GM06990 (cell line): Measurements from ENCODE around the gene SGPP2.
A peak's percentile ranks its signal among the peaks of the same experiment; 100 is the strongest.
"Not testable (repeated sequence)": the region's sequence is repeated elsewhere in the genome, so short reads cannot be mapped to it uniquely, and the experiment has no call there.

Experiments used
- DNase-seq: peaks from one replicate; pipeline ENCODE4 v3.0.0-alpha.2; 2011; ENCODE audit not compliant: insufficient read length; ENCODE audit errors: extremely low read depth
- H3K27me3 ChIP-seq: replicated peaks from 2 replicates; pipeline ENCODE4 v1.6.0; 2011; ENCODE audit warnings: low read length; ENCODE audit not compliant: control insufficient read depth, insufficient read depth
- H3K36me3 ChIP-seq: 2 replicates; pipeline ENCODE4 v1.5.1; 2011; ENCODE audit warnings: low read length; ENCODE audit not compliant: control insufficient read depth, insufficient read depth
- H3K4me3 ChIP-seq: replicated peaks from 2 replicates; pipeline ENCODE4 v1.5.1; 2011; ENCODE audit warnings: low read depth, mild to moderate bottlenecking, control low read depth, low read length
- TF ChIP-seq, protein P1 (sequence below): IDR thresholded peaks from 2 replicates; pipeline ENCODE4 v1.5.1; 2011; ENCODE audit warnings: low read length, control low read depth, mild to moderate bottlenecking, inconsistent platforms; ENCODE audit not compliant: insufficient read depth, poor library complexity, severe bottlenecking

The SGPP2 gene

DNA sequence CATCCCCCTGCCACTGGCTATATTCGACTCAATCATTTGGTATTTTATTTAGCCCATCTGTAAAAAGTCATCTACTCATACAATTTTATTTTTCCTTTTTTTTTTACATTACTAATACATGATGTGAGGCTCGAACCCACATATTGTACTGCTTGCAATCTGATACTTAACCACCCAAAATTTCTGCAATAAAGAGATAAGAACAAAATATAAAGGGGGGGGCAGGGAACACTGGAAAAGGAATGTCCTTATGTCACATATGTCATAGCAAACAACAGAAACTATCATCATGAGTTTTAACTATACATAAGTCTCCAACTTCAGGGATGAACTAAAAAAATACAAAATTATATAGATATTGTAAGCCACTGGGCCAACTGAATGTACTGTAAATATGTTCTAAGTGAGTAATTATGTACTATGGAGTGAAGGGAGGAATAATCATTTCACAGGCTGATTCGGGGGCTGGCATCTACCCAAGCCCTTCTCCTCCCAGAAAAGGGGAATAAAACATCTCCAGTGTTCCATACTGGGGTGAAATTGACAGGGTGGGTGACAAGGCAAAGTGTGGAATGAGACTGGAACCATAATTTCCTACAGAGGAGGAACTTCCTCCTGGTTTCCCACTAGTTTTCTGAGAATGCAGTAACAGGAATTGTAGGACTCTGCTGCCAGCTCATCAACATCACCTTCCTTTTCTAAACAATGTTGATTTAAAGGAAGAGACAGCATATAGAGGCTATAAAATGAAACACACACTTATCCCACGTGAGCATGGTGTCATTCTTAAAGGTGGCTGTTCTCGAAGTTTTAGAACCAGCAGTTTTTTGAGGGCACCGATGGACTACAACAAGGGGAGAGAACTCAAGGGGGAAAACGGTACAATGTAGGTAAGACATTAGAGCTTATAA is 152.1 kb downstream of the SGPP2 start:
- Histone ChIP-seq H3K27me3 (no peaks in the 10 kb centered on the region), H3K4me3 (no peak overlapping the region), H3K36me3 (peaks cover 6% of the 10 kb centered on the region)
- TF ChIP-seq, protein P1, sequence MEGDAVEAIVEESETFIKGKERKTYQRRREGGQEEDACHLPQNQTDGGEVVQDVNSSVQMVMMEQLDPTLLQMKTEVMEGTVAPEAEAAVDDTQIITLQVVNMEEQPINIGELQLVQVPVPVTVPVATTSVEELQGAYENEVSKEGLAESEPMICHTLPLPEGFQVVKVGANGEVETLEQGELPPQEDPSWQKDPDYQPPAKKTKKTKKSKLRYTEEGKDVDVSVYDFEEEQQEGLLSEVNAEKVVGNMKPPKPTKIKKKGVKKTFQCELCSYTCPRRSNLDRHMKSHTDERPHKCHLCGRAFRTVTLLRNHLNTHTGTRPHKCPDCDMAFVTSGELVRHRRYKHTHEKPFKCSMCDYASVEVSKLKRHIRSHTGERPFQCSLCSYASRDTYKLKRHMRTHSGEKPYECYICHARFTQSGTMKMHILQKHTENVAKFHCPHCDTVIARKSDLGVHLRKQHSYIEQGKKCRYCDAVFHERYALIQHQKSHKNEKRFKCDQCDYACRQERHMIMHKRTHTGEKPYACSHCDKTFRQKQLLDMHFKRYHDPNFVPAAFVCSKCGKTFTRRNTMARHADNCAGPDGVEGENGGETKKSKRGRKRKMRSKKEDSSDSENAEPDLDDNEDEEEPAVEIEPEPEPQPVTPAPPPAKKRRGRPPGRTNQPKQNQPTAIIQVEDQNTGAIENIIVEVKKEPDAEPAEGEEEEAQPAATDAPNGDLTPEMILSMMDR = no peak
- no peak for DNase-seq

DNA sequence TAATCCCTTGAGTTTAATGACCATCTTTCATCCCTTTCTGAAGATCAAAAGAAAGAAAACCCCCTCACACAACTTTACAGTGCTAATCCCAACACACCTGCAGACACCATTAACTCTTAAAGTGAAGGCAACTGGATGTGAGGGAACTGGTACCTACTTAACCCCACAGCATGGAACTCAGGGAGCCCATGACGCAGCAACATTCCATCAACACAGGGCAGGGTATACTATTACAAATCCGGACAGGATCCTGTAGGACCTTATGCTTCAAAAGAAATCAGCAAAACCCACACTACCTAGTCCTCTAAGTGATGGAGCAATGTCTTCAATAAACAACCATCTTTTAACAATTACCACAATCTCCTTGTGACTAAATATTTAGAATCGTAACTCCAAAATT is 153.0 kb downstream of the SGPP2 start:
- DNase-seq = no peak
- no peaks in the 10 kb centered on the region for H3K27me3 ChIP-seq
- TF ChIP-seq, protein P1 = no peak
- no peak overlapping the region for H3K4me3 ChIP-seq
- peaks cover 2% of the 10 kb centered on the region for H3K36me3 ChIP-seq

DNA sequence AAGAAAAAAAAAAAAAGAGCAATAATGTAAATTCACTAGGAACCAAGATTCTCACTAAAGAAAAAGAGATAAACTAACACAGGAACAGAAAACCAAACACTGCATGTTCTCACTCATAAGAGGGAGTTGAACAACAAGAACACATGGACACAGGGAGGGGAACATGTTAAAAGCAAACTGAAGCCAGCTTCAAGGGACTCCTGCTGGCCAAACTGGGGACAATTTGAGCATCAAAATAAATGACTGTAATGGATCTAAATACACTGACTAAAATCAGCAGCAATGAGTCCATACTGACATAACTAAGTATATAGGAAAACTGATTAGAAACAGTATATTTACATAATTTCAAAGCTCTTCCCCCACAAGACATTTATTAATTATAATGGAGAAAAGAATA is 158.6 kb downstream of the SGPP2 start:
- TF ChIP-seq, protein P1 = peak; percentile 35
- Histone ChIP-seq H3K36me3 (peaks cover 2% of the 10 kb centered on the region; the same call in 1 of the 2 replicates), H3K27me3 (no peaks in the 10 kb centered on the region), H3K4me3 (no peak overlapping the region)
- no peak for DNase-seq

DNA sequence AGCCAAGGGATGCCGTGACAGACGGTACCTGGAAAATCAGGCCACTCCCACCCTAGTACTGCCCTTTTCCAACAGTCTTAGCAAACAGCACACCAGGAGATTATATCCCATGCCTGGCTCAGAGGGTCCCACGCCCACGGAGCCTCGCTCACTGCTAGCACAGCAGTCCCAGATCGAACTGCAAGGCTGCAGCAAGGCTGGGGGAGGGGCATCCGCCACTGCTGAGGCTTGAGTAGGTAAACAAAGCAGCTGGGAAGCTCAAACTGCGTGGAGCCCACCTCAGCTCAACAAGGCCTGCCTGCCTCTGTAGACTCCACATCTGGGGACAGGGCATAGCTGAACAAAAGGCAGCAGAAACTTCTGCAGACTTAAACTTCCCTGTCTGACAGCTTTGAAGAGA is 160.2 kb downstream of the SGPP2 start:
- not testable (repeated sequence) for H3K4me3 ChIP-seq, H3K36me3 ChIP-seq, DNase-seq, H3K27me3 ChIP-seq

DNA sequence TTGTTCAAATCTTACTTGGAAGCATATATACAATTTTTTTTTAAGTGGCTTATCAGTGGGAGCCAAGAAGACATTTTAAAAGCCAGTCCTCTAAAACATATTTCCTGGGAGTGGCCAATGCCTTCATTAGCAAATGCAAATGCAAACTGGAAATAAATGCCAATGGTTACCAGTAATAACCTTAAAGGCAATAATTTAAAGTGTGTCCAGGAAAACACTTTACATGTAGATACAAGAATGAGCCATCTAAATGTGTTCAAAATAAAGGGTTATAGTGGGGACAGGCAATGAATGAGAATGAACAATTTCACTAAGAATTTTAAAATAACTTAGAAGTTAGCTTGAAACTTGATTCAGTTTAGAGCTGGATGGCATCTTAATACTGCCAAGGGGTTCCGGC is 167.3 kb downstream of the SGPP2 start:
- TF ChIP-seq, protein P1 = no peak
- H3K36me3 ChIP-seq = peaks cover 2% of the 10 kb centered on the region

DNA sequence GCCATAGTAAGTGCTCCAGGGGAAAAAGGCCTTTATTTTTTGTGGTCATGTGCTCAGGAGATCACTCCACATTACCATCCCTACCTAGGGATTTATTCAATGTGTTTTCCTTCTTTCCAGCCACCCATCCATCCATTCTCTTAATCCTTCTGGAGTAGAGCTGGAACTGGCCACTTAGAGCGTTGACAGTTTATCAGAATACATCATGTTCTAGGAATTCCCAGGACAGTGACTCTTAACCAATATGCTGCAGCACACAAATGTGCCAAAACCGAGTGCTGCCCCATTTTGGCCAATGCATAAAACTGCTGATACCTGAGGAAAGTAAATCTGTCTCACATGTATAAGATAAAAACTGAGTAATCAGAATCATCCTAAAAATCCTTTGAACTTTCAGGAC is 167.8 kb downstream of the SGPP2 start:
- DNase-seq = no peak
- Histone ChIP-seq H3K27me3 (no peaks in the 10 kb centered on the region), H3K36me3 (peaks cover 2% of the 10 kb centered on the region), H3K4me3 (no peak overlapping the region)
- TF ChIP-seq, protein P1 = no peak

More for the DNA sequence above, 167.3 kb downstream of the SGPP2 start:
- no peak for DNase-seq
- H3K27me3 ChIP-seq = no peaks in the 10 kb centered on the region
- no peak overlapping the region for H3K4me3 ChIP-seq
